ENCODE data around the gene SPRTN.

The SPRTN gene

DNA sequence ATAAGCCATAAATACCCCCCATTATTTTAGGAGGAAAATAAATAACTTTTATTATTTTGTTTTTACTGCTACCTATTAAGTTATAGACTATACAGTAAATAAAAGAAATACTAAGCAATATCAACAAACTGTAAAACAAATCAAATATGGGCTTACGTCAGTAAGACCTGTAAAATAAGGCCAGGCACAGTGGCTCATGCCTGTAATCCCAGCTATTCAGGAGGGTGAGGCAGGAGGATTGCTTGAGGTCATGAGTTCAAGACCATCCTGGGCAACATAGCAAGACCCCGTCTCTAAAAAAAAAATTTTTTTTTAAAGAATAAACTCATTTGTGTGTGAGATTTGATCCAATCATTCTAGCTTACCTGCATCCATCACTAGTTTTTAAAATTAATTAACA, 66.2 kb downstream of the SPRTN start:
- H4K20me1 ChIP-seq: peaks cover 44 to 98% (median 89%) of the 10 kb centered on the region in 11 experiments
- H3K9me3 ChIP-seq (replicated peaks in 1 of 11): peaks cover 0 to 5% (median 0%) of the 10 kb centered on the region in 11 experiments; a peak in 1 of 22 replicates
- H3K27ac ChIP-seq: no peak overlapping the region
- H3K27me3 ChIP-seq: no peaks in the 10 kb centered on the region
- H3K4me2 ChIP-seq: no peak overlapping the region
- H3K4me1 ChIP-seq: peaks cover 0 to 26% (median 7%) of the 10 kb centered on the region in 10 experiments; a peak in 12 of 20 replicates
- no peak for TF ChIP-seq Cebpa-rat (IDR thresholded peaks at IDR 0.05)
- H3K36me3 ChIP-seq: peaks cover 22 to 97% (median 81%) of the 10 kb centered on the region in 11 experiments; a peak in 21 of 22 replicates
- H3K9ac ChIP-seq: no peak overlapping the region
- H3K4me3 ChIP-seq: no peak overlapping the region
